Trophoblast cell (in vitro differentiated cells and primary cell): ENCODE measurements around the gene ZNF610.

Source experiments
- DNase-seq, 2 donors: peaks; one replicate each; pipeline ENCODE4 v3.0.0-alpha.2; 2016
- H2AFZ ChIP-seq: 2 replicates; pipeline ENCODE4 v1.6.1; 2013; ENCODE audit warnings: low read length, moderate library complexity, mild to moderate bottlenecking; ENCODE audit not compliant: insufficient read depth, poor library complexity
- H2AK5ac ChIP-seq: 2 replicates; pipeline ENCODE4 v1.6.1; 2013; ENCODE audit warnings: mild to moderate bottlenecking, low read length
- H2BK120ac ChIP-seq: 2 replicates; pipeline ENCODE4 v1.6.1; 2013; ENCODE audit warnings: low read length, mild to moderate bottlenecking, moderate library complexity; ENCODE audit not compliant: insufficient read depth, poor library complexity
- H2BK12ac ChIP-seq: 2 replicates; pipeline ENCODE4 v1.6.1; 2013; ENCODE audit warnings: mild to moderate bottlenecking, low read length, moderate library complexity
- H2BK5ac ChIP-seq: 2 replicates; pipeline ENCODE4 v1.6.1; 2013; ENCODE audit warnings: low read length, low read depth, moderate library complexity, mild to moderate bottlenecking; ENCODE audit not compliant: poor library complexity
- H3K14ac ChIP-seq: 2 replicates; pipeline ENCODE4 v1.6.1; 2013; ENCODE audit warnings: mild to moderate bottlenecking, low read length
- H3K18ac ChIP-seq: 2 replicates; pipeline ENCODE4 v1.6.1; 2013; ENCODE audit warnings: mild to moderate bottlenecking, low read length
- H3K23ac ChIP-seq: 2 replicates; pipeline ENCODE4 v1.6.1; 2013; ENCODE audit warnings: low read length
- H3K27ac ChIP-seq: 2 replicates; pipeline ENCODE4 v1.5.1; 2013; ENCODE audit warnings: low read depth, mild to moderate bottlenecking, inconsistent platforms, low read length, moderate library complexity
- H3K27me3 ChIP-seq: 2 replicates; pipeline ENCODE4 v1.6.1; 2013; ENCODE audit warnings: inconsistent platforms, mild to moderate bottlenecking, low read length, moderate library complexity; ENCODE audit not compliant: insufficient read depth
- H3K36me3 ChIP-seq, 2 experiments: 1 replicate in 1 of 2; 2 replicates in 1 of 2; pipeline ENCODE4 v1.6.1; 2013; ENCODE audit warnings: low read length in 2 of 2, mild to moderate bottlenecking in 2 of 2, moderate library complexity in 1 of 2; ENCODE audit not compliant: insufficient read depth in 2 of 2, control insufficient read depth in 1 of 2
- H3K4ac ChIP-seq: 2 replicates; pipeline ENCODE4 v1.6.1; 2013; ENCODE audit warnings: low read depth, mild to moderate bottlenecking, low read length, moderate library complexity
- H3K4me1 ChIP-seq, 2 experiments: 1 replicate in 1 of 2; 2 replicates in 1 of 2; pipeline ENCODE4 v1.6.1; 2013; ENCODE audit warnings: low read length in 2 of 2, mild to moderate bottlenecking in 2 of 2, moderate library complexity in 1 of 2; ENCODE audit not compliant: insufficient read depth in 2 of 2, control insufficient read depth in 1 of 2
- H3K4me2 ChIP-seq: 2 replicates; pipeline ENCODE4 v1.6.1; 2013; ENCODE audit warnings: inconsistent platforms, mild to moderate bottlenecking, low read length, moderate library complexity
- H3K4me3 ChIP-seq: 2 replicates; pipeline ENCODE4 v1.5.1; 2013; ENCODE audit warnings: mild to moderate bottlenecking, low read depth, low read length, inconsistent platforms
- H3K79me1 ChIP-seq: one replicate; pipeline ENCODE4 v1.6.1; 2013; ENCODE audit warnings: low read length
- H3K79me2 ChIP-seq: 2 replicates; pipeline ENCODE4 v1.6.1; 2013; ENCODE audit warnings: low read length, mild to moderate bottlenecking; ENCODE audit not compliant: control insufficient read depth, insufficient read depth, poor library complexity
- H3K9ac ChIP-seq: 2 replicates; pipeline ENCODE4 v1.6.1; 2013; ENCODE audit warnings: mild to moderate bottlenecking, low read length
- H3K9me3 ChIP-seq: 2 replicates; pipeline ENCODE4 v1.6.1; 2013; ENCODE audit warnings: low read depth, mild to moderate bottlenecking, control low read depth, inconsistent platforms, low read length; ENCODE audit not compliant: insufficient read depth
- H4K12ac ChIP-seq: 2 replicates; pipeline ENCODE4 v1.6.1; 2013; ENCODE audit warnings: low read depth, mild to moderate bottlenecking, low read length, moderate library complexity
- H4K8ac ChIP-seq: 2 replicates; pipeline ENCODE4 v1.6.1; 2013; ENCODE audit warnings: low read depth, mild to moderate bottlenecking, low read length, moderate library complexity
- H4K91ac ChIP-seq: one replicate; pipeline ENCODE4 v1.6.1; 2013; ENCODE audit warnings: low read depth, mild to moderate bottlenecking, low read length, moderate library complexity
- WGBS: extraction: QIAGEN DNeasy Blood & Tissue Kit; methylation state at CpG from one replicate; pipeline ENCODE4 v1.1.7; 2013; ENCODE audit warnings: missing lambda C conversion rate; ENCODE audit not compliant: insufficient read length, insufficient coverage; ENCODE audit errors: extremely low coverage; 5-methylcytosine and 5-hydroxymethylcytosine counted together

The ZNF610 gene

DNA sequence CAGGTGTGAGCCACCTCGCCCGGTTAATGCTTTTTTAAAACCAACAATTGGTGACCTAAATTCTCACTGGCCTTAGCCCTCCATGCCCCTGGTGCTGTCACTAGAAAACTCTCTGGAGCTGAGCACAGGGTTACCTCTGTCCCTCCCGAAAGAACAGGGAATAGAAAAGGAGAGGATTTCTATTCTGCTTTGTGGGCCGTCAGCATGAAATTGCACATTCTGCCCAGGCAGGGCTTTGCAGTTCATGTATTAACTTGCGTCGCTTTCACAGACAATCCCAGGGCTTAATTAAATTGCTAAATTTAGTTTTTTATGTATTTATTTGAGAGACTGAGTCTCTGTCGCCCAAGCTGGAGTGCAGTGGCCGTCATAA, 39.7 kb upstream of the ZNF610 start:
- H3K4ac ChIP-seq: no peak overlapping the region
- WGBS: no CpG with 5 or more reads among the region's 8 CpGs

DNA sequence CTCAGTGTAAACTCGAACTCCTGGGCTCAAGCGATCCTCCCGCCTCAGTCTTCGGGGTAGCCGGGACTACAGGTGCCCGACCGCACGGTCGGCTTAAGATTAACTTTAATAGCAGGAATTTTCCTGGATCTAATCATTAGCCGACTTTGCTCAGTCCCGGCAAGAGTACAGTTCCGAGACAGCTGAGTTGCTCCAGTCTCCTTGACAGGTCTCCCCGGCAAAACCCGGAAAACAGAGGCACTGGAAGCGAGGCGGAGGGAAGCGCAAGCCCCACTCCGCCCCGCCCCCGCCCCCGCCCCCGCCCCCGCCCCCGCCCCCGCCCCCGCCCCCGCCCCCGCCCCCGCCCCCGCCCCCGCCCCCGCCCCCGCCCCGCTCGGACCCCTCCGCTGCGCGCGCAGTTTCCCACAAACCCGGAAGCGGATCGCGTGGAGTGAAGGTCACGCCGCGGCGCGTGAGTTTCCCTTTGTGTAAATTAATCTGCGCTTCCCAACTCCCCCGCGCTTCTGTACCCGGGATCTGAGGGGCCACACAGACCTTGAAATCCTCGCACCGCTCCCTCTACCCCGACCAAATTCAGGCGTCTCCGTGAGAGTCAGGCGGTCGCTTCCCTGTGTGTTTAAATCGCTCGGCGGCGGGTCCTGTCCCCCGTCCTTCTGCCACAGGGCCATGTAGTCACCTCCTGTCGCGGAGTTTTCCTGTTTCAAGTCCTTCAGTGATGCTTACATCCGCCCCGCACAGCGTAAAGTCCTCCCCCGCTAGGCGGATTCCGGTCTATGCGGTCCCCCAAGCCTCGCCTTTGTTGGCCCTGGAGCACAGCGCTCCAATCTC, 39.1 kb upstream of the ZNF610 start, which contains the start of gene ZNF480:
ZNF480 (plus strand) TSS at position 397 of the 828 bp plus-strand sequence. CDS start 3,244 bp downstream, outside the sequence.
- no CpG with 5 or more reads among the region's 75 CpGs for WGBS

More for the DNA sequence above, 39.7 kb upstream of the ZNF610 start:
- H3K18ac ChIP-seq: no peak overlapping the region
- H3K27me3 ChIP-seq: no peaks in the 10 kb centered on the region
- H3K27ac ChIP-seq: no peak overlapping the region
- no peak overlapping the region for H2BK5ac ChIP-seq
- no peak overlapping the region for H4K12ac ChIP-seq
- H4K8ac ChIP-seq: no peak overlapping the region
- H3K36me3 ChIP-seq: peaks cover 15 to 21% of the 10 kb centered on the region in 2 experiments
- H2AK5ac ChIP-seq: no peak overlapping the region
- H4K91ac ChIP-seq: no peak overlapping the region
- no peak for DNase-seq
- peaks cover 6% of the 10 kb centered on the region for H3K9me3 ChIP-seq
- H3K9ac ChIP-seq: peak overlapping the region; percentile 77
- no peak overlapping the region for H2AFZ ChIP-seq
- no peak overlapping the region for H3K23ac ChIP-seq
- peak overlapping the region; percentile 56 for H3K4me3 ChIP-seq
- peaks cover 4 to 7% of the 10 kb centered on the region in 2 experiments for H3K4me1 ChIP-seq
- H3K79me2 ChIP-seq: peaks cover 6% of the 10 kb centered on the region
- H3K4me2 ChIP-seq: peak overlapping the region; percentile 93
- no peak overlapping the region for H2BK120ac ChIP-seq
- H2BK12ac ChIP-seq: no peak overlapping the region
- H3K14ac ChIP-seq: no peak overlapping the region
- peaks cover 7% of the 10 kb centered on the region for H3K79me1 ChIP-seq

DNA sequence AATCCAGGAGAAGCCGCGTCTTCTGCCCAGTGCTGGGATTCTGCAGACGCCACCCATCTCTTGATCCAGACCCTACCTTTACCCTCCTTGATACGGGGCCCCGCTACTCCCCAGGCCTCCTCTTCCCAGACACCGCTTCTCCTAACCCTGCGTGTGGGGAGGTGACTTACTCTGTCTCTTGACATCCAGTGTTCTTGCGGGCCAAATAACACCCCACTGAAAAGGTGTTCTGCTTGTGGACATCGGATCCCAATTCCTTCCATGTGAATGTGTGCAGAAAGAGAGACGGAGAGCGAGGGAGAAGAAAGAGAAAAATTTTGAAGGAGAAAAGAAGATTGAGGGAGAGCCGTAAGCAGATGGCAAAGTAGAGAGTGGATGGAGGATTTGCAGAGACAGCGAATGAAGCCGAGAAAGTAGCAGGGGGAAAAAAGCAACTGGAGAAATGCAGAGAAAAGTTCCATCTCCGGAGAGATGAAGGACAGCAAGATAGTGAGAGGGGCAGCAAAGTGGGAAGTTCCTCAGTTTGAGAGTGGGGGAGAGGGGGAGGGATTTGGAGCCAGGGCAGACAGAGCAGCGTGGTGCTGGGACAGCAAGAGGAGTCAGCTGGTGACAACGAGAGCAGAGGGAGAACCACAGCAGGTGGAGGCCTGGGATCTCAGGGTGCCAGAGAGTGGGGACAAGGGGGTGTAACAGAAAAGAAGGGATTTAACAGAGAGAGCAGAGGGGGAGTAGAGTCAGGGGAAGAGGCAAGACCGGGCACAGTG, 38.3 kb upstream of the ZNF610 start:
- Histone ChIP-seq H4K8ac (peak overlapping the region; percentile 97), H2AK5ac (peak overlapping the region; percentile 39), H2AFZ (peak overlapping the region; percentile 92), H3K79me1 (peaks cover 7% of the 10 kb centered on the region), H3K18ac (peak overlapping the region; percentile 97), H3K79me2 (peaks cover 6% of the 10 kb centered on the region), H2BK12ac (peak overlapping the region; percentile 24), H3K23ac (no peak overlapping the region), H3K36me3 (peaks cover 17 to 25% of the 10 kb centered on the region in 2 experiments), H4K91ac (peak overlapping the region; percentile 97), H3K4me1 (peaks cover 4 to 7% of the 10 kb centered on the region in 2 experiments), H3K9me3 (peaks cover 6% of the 10 kb centered on the region), H3K27me3 (no peaks in the 10 kb centered on the region), H3K4me2 (peak overlapping the region; percentile 76), H3K27ac (no peak overlapping the region), H2BK120ac (peak overlapping the region; percentile 83), H3K4me3 (peak overlapping the region; percentile 75), H4K12ac (peak overlapping the region; percentile 96), H2BK5ac (no peak overlapping the region), H3K9ac (peak overlapping the region; percentile 92), H3K4ac (peak overlapping the region; percentile 76), H3K14ac (peak overlapping the region; percentile 92)
- WGBS: 87% methylated on average over 3 of the region's 18 CpGs
- DNase-seq: no peak

More for the DNA sequence above, 39.1 kb upstream of the ZNF610 start, which contains the start of gene ZNF480:
- Histone ChIP-seq H3K27ac (peak within 1 kb of the TSS; percentile 37), H3K18ac (peak within 1 kb of the TSS; percentile 97), H2BK120ac (peak within 1 kb of the TSS; percentile 83), H3K9me3 (peaks cover 6% of the 10 kb centered on the region), H3K9ac (peak within 1 kb of the TSS; percentile 92), H3K36me3 (peaks cover 17 to 24% of the 10 kb centered on the region in 2 experiments), H3K4ac (peak within 1 kb of the TSS; percentile 76), H3K14ac (peak within 1 kb of the TSS; percentile 92), H3K4me1 (peaks cover 4 to 7% of the 10 kb centered on the region in 2 experiments), H3K23ac (no peak within 1 kb of the TSS), H3K4me3 (peak within 1 kb of the TSS; percentile 75), H3K27me3 (no peaks in the 10 kb centered on the region), H2BK5ac (peak within 1 kb of the TSS; percentile 80), H3K4me2 (peak within 1 kb of the TSS; percentile 93), H2AK5ac (peak within 1 kb of the TSS; percentile 39), H4K12ac (peak within 1 kb of the TSS; percentile 96), H4K8ac (peak within 1 kb of the TSS; percentile 97), H3K79me2 (peaks cover 6% of the 10 kb centered on the region), H3K79me1 (peaks cover 7% of the 10 kb centered on the region), H2AFZ (peak within 1 kb of the TSS; percentile 92), H4K91ac (peak within 1 kb of the TSS; percentile 97), H2BK12ac (peak within 1 kb of the TSS; percentile 24)
- peak; percentile 51 to 81 for DNase-seq

DNA sequence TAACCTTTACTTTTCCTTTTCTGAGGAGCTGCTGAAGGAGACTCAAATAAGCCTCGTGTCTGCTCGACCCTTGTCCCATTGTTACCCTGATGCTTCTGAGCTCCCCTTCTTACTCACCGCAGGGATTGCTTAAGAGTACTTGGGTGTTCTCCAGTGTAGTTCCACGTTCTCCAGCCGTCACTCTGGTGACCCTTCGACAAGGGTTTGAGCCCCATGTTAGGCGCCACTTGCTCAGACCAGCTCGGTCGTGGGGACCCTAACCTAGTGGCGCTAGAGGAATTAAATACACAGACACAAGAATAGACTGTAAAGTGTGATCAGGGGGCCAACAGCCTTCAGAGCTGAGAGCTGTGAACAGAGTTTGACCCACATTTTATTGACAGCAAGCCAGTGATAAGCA, 28.8 kb upstream of the ZNF610 start:
- H3K23ac ChIP-seq: no peak overlapping the region
- WGBS: no CpG with 5 or more reads among the region's 10 CpGs

More for the DNA sequence above, 28.8 kb upstream of the ZNF610 start:
- Histone ChIP-seq H2AFZ (no peak overlapping the region), H3K4ac (no peak overlapping the region), H3K9ac (no peak overlapping the region), H3K18ac (no peak overlapping the region), H2BK5ac (no peak overlapping the region), H3K79me2 (no peaks in the 10 kb centered on the region), H3K79me1 (no peaks in the 10 kb centered on the region), H4K91ac (no peak overlapping the region), H3K9me3 (peaks cover 29% of the 10 kb centered on the region), H3K4me3 (no peak overlapping the region), H3K14ac (no peak overlapping the region), H2BK12ac (no peak overlapping the region), H3K27me3 (no peaks in the 10 kb centered on the region), H3K36me3 (peaks cover 32 to 45% of the 10 kb centered on the region in 2 experiments), H3K27ac (no peak overlapping the region), H3K4me2 (no peak overlapping the region), H4K12ac (no peak overlapping the region), H4K8ac (no peak overlapping the region), H2AK5ac (no peak overlapping the region), H3K4me1 (no peaks in the 10 kb centered on the region), H2BK120ac (no peak overlapping the region)
- peak in 1 of 2 donors; percentile 3 for DNase-seq
